Keratinocyte (primary cell): Measurements from ENCODE around the gene HOXC4. TPM values are rescaled to one million over a fixed set of nuclear protein-coding genes. Genes with fewer than 3 reads are reported as not detected.
"Not testable (repeated sequence)": the region's sequence is repeated elsewhere in the genome, so short reads cannot be mapped to it uniquely, and the experiment has no call there.

Experiments used
- DNase-seq: peaks from one replicate; pipeline ENCODE4 v3.0.0-alpha.2; 2011; ENCODE audit warnings: low read depth, missing footprints, low spot score
- FAIRE-seq: peaks from 2 replicates; lab custom pipeline; 2011; peaks lifted over from hg19 to GRCh38; lab: Jason Lieb, UNC
- H2AFZ ChIP-seq: 2 replicates; pipeline ENCODE4 v1.6.0; 2012; ENCODE audit warnings: low read length, control low read depth, inconsistent platforms; ENCODE audit not compliant: control insufficient read depth
- H3K27ac ChIP-seq: 2 replicates; pipeline ENCODE4 v1.5.1; 2011; ENCODE audit warnings: low read length; ENCODE audit not compliant: control insufficient read depth, insufficient read depth
- H3K27me3 ChIP-seq: 3 replicates; pipeline ENCODE4 v1.6.0; 2011; ENCODE audit warnings: low read length; ENCODE audit not compliant: control insufficient read depth, insufficient read depth; ENCODE audit errors: extremely low read depth
- H3K36me3 ChIP-seq, 2 experiments: 2 replicates in 1 of 2; 3 replicates in 1 of 2; pipeline ENCODE4 v1.5.1; 2011; ENCODE audit warnings: low read length in 2 of 2, mild to moderate bottlenecking in 1 of 2; ENCODE audit not compliant: control insufficient read depth in 2 of 2, insufficient read depth in 2 of 2; ENCODE audit errors: extremely low read depth in 1 of 2
- H3K4me1 ChIP-seq: 3 replicates; pipeline ENCODE4 v1.5.1; 2011; ENCODE audit warnings: low read length; ENCODE audit not compliant: control insufficient read depth, insufficient read depth; ENCODE audit errors: extremely low read depth
- H3K4me2 ChIP-seq: 3 replicates; pipeline ENCODE4 v1.6.0; 2011; ENCODE audit warnings: low read depth, low read length; ENCODE audit not compliant: control insufficient read depth, insufficient read depth; ENCODE audit errors: extremely low read depth
- H3K4me3 ChIP-seq, 3 experiments: fragments of 200-600 bp in 1 of 3; sonication (generic) in 1 of 3; 2 replicates in 2 of 3; 3 replicates in 1 of 3; pipeline ENCODE4 v1.5.1; 2011 to 2016; ENCODE audit warnings: low read length in 3 of 3, mild to moderate bottlenecking in 3 of 3, control low read depth in 2 of 3, inconsistent platforms in 1 of 3, low read depth in 1 of 3, mixed read lengths in 1 of 3, mixed run types in 1 of 3, moderate library complexity in 1 of 3; ENCODE audit not compliant: control insufficient read depth in 2 of 3, insufficient read depth in 2 of 3; ENCODE audit errors: extremely low read depth in 1 of 3
- H3K79me2 ChIP-seq: 2 replicates; pipeline ENCODE4 v1.6.0; 2012; ENCODE audit warnings: low read length; ENCODE audit not compliant: control insufficient read depth, insufficient read depth
- H3K9ac ChIP-seq: 3 replicates; pipeline ENCODE4 v1.6.0; 2011; ENCODE audit warnings: low read length; ENCODE audit not compliant: control insufficient read depth, insufficient read depth; ENCODE audit errors: extremely low read depth
- H3K9me1 ChIP-seq: 3 replicates; pipeline ENCODE4 v1.6.0; 2011; ENCODE audit warnings: low read length; ENCODE audit not compliant: control insufficient read depth, insufficient read depth; ENCODE audit errors: extremely low read depth
- H3K9me3 ChIP-seq: 2 replicates; pipeline ENCODE4 v1.5.1; 2012; ENCODE audit warnings: low read depth, low read length; ENCODE audit not compliant: control insufficient read depth
- H4K20me1 ChIP-seq: 3 replicates; pipeline ENCODE4 v1.6.0; 2011; ENCODE audit warnings: low read length; ENCODE audit not compliant: control insufficient read depth, insufficient read depth; ENCODE audit errors: extremely low read depth
- dilution Hi-C: fragments of 300-500 bp; cut with MboI; formaldehyde crosslinking; loops from one replicate; pipeline ENCODE4 v1.7.0; 2020; ENCODE audit warnings: low sequenced_read_pairs; ENCODE audit not compliant: extremely low pct_ligation_motif_present
- polyA plus RNA-seq, 5 experiments: library from polyadenylated mRNA; depleted of rRNA in 3 of 5; stranded (reverse) in 3 of 5; stranded (forward) in 1 of 5; unstranded in 1 of 5; fragments of >200 nt; gene quantifications; 1 replicate in 1 of 5; 2 replicates in 3 of 5; 3 replicates in 1 of 5; pipeline versions ENCODE4 v1.2.1 to v1.2.3, GENCODE V29; 2011 to 2012; ENCODE audit warnings: missing spikeins in 2 of 5, low read depth in 1 of 5, low replicate concordance in 1 of 5
- small RNA-seq, 3 experiments: library from RNA; depleted of rRNA; stranded (forward); fragments of <200 nt; gene quantifications; one replicate each; pipeline ENCODE3, GENCODE V24; 2012; ENCODE audit warnings: low read depth in 3 of 3, low replicate concordance in 1 of 3; ENCODE audit not compliant: insufficient read length in 3 of 3

The HOXC4 gene
- polyA plus RNA-seq, 1 donor (not counting 4 experiments of a cell fraction or from before 2014, with no cell fraction given): 1.8 TPM

DNA sequence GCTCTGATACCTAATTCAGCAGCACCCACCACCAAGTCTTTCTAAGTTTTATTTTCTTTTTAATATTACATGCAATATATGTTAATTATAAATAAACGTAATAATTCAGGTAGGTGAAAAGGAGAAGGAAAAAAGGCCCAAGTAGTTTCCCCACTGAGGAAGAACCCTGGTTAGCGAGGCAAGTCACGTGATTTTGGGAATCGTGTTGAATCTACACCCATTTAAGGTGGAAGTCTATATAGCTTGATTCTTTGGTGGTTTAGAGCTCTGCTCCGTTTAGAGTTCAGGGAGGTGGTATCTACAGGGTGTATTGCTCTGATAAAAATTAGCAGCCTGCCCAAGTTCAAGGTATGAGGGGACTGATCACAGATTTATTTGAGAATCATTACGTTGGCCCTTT is 47.0 kb downstream of the HOXC4 start:
- H3K9me1 ChIP-seq, H3K36me3 ChIP-seq, dilution Hi-C loops, H3K4me3 ChIP-seq, H4K20me1 ChIP-seq, DNase-seq, H3K79me2 ChIP-seq, H2AFZ ChIP-seq, H3K27ac ChIP-seq, H3K4me1 ChIP-seq, H3K27me3 ChIP-seq, FAIRE-seq, H3K9ac ChIP-seq, H3K9me3 ChIP-seq, H3K4me2 ChIP-seq: not testable (repeated sequence)

GRCh38 chr12:54102223-54102622 is 48.6 kb downstream of the HOXC4 start:
- dilution Hi-C loops, H3K4me1 ChIP-seq, H2AFZ ChIP-seq, DNase-seq, H3K79me2 ChIP-seq, H3K9me1 ChIP-seq, H3K9ac ChIP-seq, H4K20me1 ChIP-seq, H3K4me2 ChIP-seq, H3K27ac ChIP-seq, FAIRE-seq, H3K36me3 ChIP-seq, H3K9me3 ChIP-seq, H3K4me3 ChIP-seq: not testable (repeated sequence)
- peaks cover 15% of the 10 kb centered on the region for H3K27me3 ChIP-seq

GRCh38 chr12:54103827-54104226 is 50.2 kb downstream of the HOXC4 start:
- H3K9me1 ChIP-seq, H3K9ac ChIP-seq, H3K4me3 ChIP-seq, H3K4me2 ChIP-seq, H3K36me3 ChIP-seq, H3K9me3 ChIP-seq, dilution Hi-C loops, H4K20me1 ChIP-seq, H3K4me1 ChIP-seq, H2AFZ ChIP-seq, FAIRE-seq, H3K27ac ChIP-seq, DNase-seq, H3K79me2 ChIP-seq: not testable (repeated sequence)
- H3K27me3 ChIP-seq: peaks cover 19% of the 10 kb centered on the region

Small RNAs within 50 kb of the gene (small RNA-seq; reads per million reads assigned to genes)
- 0 to 0.33 (median 0.25) reads per million in 3 experiments for gene HOXC5
- gene MIR615: 3.8 to 549 (median 219) reads per million in 3 experiments
- gene RF00019: 0 reads per million in 3 experiments

Other genes with a start within 250 kb of the HOXC4 start
- 4.8 to 5.6 TPM (median 5.2 TPM) in 3 replicates for gene HOXC13, start 115.0 kb upstream of the HOXC4 start, polyA plus RNA-seq
- 0.35 to 1.2 TPM (median 0.47 TPM) in 3 replicates for gene HOXC12, start 98.9 kb upstream of the HOXC4 start, polyA plus RNA-seq
- gene HOXC11, start 80.7 kb upstream of the HOXC4 start, polyA plus RNA-seq: 1.2 to 2.4 TPM (median 1.6 TPM) in 3 replicates
- 2.5 to 4.0 TPM (median 2.9 TPM) in 3 replicates for gene HOTAIR, start 78.9 kb upstream of the HOXC4 start, polyA plus RNA-seq
- gene HOXC10, start 68.7 kb upstream of the HOXC4 start, polyA plus RNA-seq: 7.3 to 33.1 TPM (median 14.1 TPM) in 3 replicates
- 1.1 to 3.3 TPM (median 1.8 TPM) in 3 replicates for gene HOXC9, start 53.7 kb upstream of the HOXC4 start, polyA plus RNA-seq
- gene HOXC8, start 44.9 kb upstream of the HOXC4 start, polyA plus RNA-seq: 1.8 to 3.8 TPM (median 2.0 TPM) in 3 replicates
- gene HOXC6, start 25.4 kb upstream of the HOXC4 start, polyA plus RNA-seq: 3.7 to 5.6 TPM (median 4.7 TPM) in 3 replicates
- gene HOXC5, start 20.8 kb upstream of the HOXC4 start, polyA plus RNA-seq: 0.18 to 0.73 TPM (median 0.33 TPM) in 3 replicates
- gene SMUG1, start 135.2 kb downstream of the HOXC4 start, polyA plus RNA-seq: 38.6 to 45.3 TPM (median 39.6 TPM) in 3 replicates
- gene CBX5, start 226.3 kb downstream of the HOXC4 start, polyA plus RNA-seq: 15.5 to 25.8 TPM (median 23.3 TPM) in 3 replicates
- gene HNRNPA1, start 226.9 kb downstream of the HOXC4 start, polyA plus RNA-seq: 269 to 1,061 TPM (median 583 TPM) in 3 replicates
- 0.09 to 0.42 TPM (median 0.25 TPM) in 3 replicates for gene NFE2, start 247.2 kb downstream of the HOXC4 start, polyA plus RNA-seq